IMR-90 (cell line): ENCODE results near the gene CTBP2. TPM values are rescaled to one million over a fixed set of nuclear protein-coding genes. Genes with fewer than 3 reads are reported as not detected.

Experiments
- ATAC-seq: fragments of 200-7000 bp; cut with Tn5 transposase; 2 replicates; pipeline ENCODE4 v1.9.1; 2020; ENCODE audit warnings: low read depth, mild to moderate bottlenecking, moderate library complexity
- BruUV-seq: library from RNA; stranded (reverse); fragments of 400-500 nt; replicated peaks from 2 replicates; lab custom pipeline; 2021; lab: Mats Ljungman, UMichigan
- CTCF ChIA-PET: fragments of 300-600 bp; formaldehyde crosslinking; extraction: SDS; loops from one replicate; lab custom pipeline; 2021; ENCODE audit warnings: antibody characterized with exemption; lab: Yijun Ruan, JAX
- POLR2A ChIA-PET: fragments of 300-600 bp; sonication (Branson Sonifier 250); formaldehyde crosslinking; loops from one replicate; lab custom pipeline; 2022; ENCODE audit warnings: antibody characterized with exemption; ENCODE audit not compliant: unreplicated experiment; lab: Charles Lee
- DNase-seq: peaks from one replicate; pipeline ENCODE4 v3.0.0; 2013
- H2AFZ ChIP-seq: replicated peaks from 2 replicates; pipeline ENCODE3; 2013; ENCODE audit warnings: low read length, mild to moderate bottlenecking; ENCODE audit not compliant: poor library complexity
- H2AK5ac ChIP-seq: 2 replicates; pipeline ENCODE4 v1.6.1; 2013; ENCODE audit warnings: low read depth, low read length, inconsistent platforms
- H2AK9ac ChIP-seq: replicated peaks from 2 replicates; pipeline ENCODE3; 2013; ENCODE audit warnings: mild to moderate bottlenecking, low read depth, low read length, moderate library complexity; ENCODE audit not compliant: poor library complexity
- H2BK120ac ChIP-seq: 2 replicates; pipeline ENCODE4 v1.6.1; 2013; ENCODE audit warnings: low read depth, low read length, inconsistent platforms
- H2BK15ac ChIP-seq: 3 replicates; pipeline ENCODE4 v1.6.1; 2013; ENCODE audit warnings: low read depth, low read length, inconsistent platforms
- H2BK20ac ChIP-seq: 2 replicates; pipeline ENCODE4 v1.6.1; 2013; ENCODE audit warnings: low read depth, mild to moderate bottlenecking, inconsistent platforms, low read length, moderate library complexity
- H2BK5ac ChIP-seq: 2 replicates; pipeline ENCODE4 v1.6.1; 2013; ENCODE audit warnings: mild to moderate bottlenecking, low read depth, low read length, inconsistent platforms; ENCODE audit not compliant: poor library complexity, severe bottlenecking
- H3K14ac ChIP-seq: replicated peaks from 2 replicates; pipeline ENCODE4 v1.6.1; 2013; ENCODE audit warnings: low read depth, low read length, inconsistent platforms
- H3K18ac ChIP-seq: 2 replicates; pipeline ENCODE4 v1.6.1; 2013; ENCODE audit warnings: low read depth, low read length, control low read depth
- H3K23ac ChIP-seq: 2 replicates; pipeline ENCODE4 v1.6.1; 2013; ENCODE audit warnings: low read depth, low read length, inconsistent platforms
- H3K27ac ChIP-seq: 2 replicates; pipeline ENCODE4 v1.5.1; 2013; ENCODE audit warnings: mild to moderate bottlenecking, control low read depth, low read length; ENCODE audit not compliant: insufficient read depth
- H3K27me3 ChIP-seq: 2 replicates; pipeline ENCODE4 v1.6.1; 2013; ENCODE audit warnings: low read length; ENCODE audit not compliant: control insufficient read depth, insufficient read depth
- H3K36me3 ChIP-seq: 2 replicates; pipeline ENCODE4 v1.6.1; 2013; ENCODE audit warnings: low read length, mixed read lengths; ENCODE audit not compliant: control insufficient read depth, insufficient read depth
- H3K4ac ChIP-seq: 2 replicates; pipeline ENCODE4 v1.6.1; 2013; ENCODE audit warnings: low read depth, low read length, inconsistent platforms
- H3K4me1 ChIP-seq: 2 replicates; pipeline ENCODE4 v1.6.1; 2013; ENCODE audit warnings: low read length, mixed read lengths; ENCODE audit not compliant: control insufficient read depth, insufficient read depth
- H3K4me2 ChIP-seq: 2 replicates; pipeline ENCODE4 v1.6.1; 2013; ENCODE audit warnings: low read depth, mild to moderate bottlenecking, control low read depth, low read length, moderate library complexity
- H3K4me3 ChIP-seq: 2 replicates; pipeline ENCODE4 v1.5.1; 2013; ENCODE audit warnings: low read depth, mild to moderate bottlenecking, control low read depth, low read length, moderate library complexity; ENCODE audit not compliant: insufficient read depth
- H3K56ac ChIP-seq: 2 replicates; pipeline ENCODE4 v1.6.1; 2013; ENCODE audit warnings: low read length, inconsistent platforms; ENCODE audit not compliant: insufficient read depth; ENCODE audit errors: extremely low read depth
- H3K79me1 ChIP-seq, 2 experiments: 2 replicates each; pipeline ENCODE4 v1.6.1; 2013; ENCODE audit warnings: low read length in 2 of 2, inconsistent platforms in 1 of 2, low read depth in 1 of 2
- H3K9ac ChIP-seq: 2 replicates; pipeline ENCODE4 v1.6.1; 2013; ENCODE audit warnings: low read depth, low read length, control low read depth
- H3K9me1 ChIP-seq: 2 replicates; pipeline ENCODE4 v1.6.1; 2013; ENCODE audit warnings: low read length, inconsistent platforms; ENCODE audit not compliant: insufficient read depth
- H3K9me3 ChIP-seq: 2 replicates; pipeline ENCODE4 v1.6.1; 2013; ENCODE audit warnings: low read length; ENCODE audit not compliant: control insufficient read depth, insufficient read depth
- H4K20me1 ChIP-seq: 2 replicates; pipeline ENCODE4 v1.6.1; 2013; ENCODE audit warnings: low read length, inconsistent platforms; ENCODE audit not compliant: insufficient read depth
- H4K5ac ChIP-seq: 2 replicates; pipeline ENCODE4 v1.6.1; 2013; ENCODE audit warnings: mild to moderate bottlenecking, low read depth, low read length, control low read depth
- H4K8ac ChIP-seq, 2 experiments: 2 replicates each; pipeline ENCODE4 v1.6.1; 2013; ENCODE audit warnings: low read depth in 2 of 2, low read length in 2 of 2, control low read depth in 1 of 2, inconsistent platforms in 1 of 2
- H4K91ac ChIP-seq: 2 replicates; pipeline ENCODE4 v1.6.1; 2013; ENCODE audit warnings: low read depth, low read length, inconsistent platforms; ENCODE audit not compliant: insufficient read depth
- BHLHE40 ChIP-seq: fragments of 150-350 bp; IDR thresholded peaks from 2 replicates; pipeline ENCODE4 v1.6.1; 2016; ENCODE audit warnings: mild to moderate bottlenecking, low read depth, low read length
- CEBPB ChIP-seq: IDR thresholded peaks from 2 replicates; pipeline ENCODE4 v1.6.1; 2012; ENCODE audit warnings: low read depth, low read length, improper control_type of control experiment
- ELK1 ChIP-seq: fragments of 150-350 bp; IDR thresholded peaks from 2 replicates; pipeline ENCODE4 v1.6.1; 2016; ENCODE audit warnings: low read depth, mild to moderate bottlenecking, low read length, moderate library complexity, borderline replicate concordance
- FOS ChIP-seq: fragments of 150-350 bp; IDR thresholded peaks from 2 replicates; pipeline ENCODE4 v1.6.1; 2016; ENCODE audit warnings: low read depth, low read length
- MAFK ChIP-seq: IDR thresholded peaks from 2 replicates; pipeline ENCODE4 v1.6.1; 2012; ENCODE audit warnings: low read depth, low read length, improper control_type of control experiment
- MAZ ChIP-seq: IDR thresholded peaks from 2 replicates; pipeline ENCODE4 v1.6.1; 2012; ENCODE audit warnings: low read depth, mild to moderate bottlenecking, low read length, improper control_type of control experiment, moderate library complexity, borderline replicate concordance
- MXI1 ChIP-seq: IDR thresholded peaks from 2 replicates; pipeline ENCODE4 v1.6.1; 2012; ENCODE audit warnings: low read depth, mild to moderate bottlenecking, low read length, moderate library complexity, borderline replicate concordance
- NFE2L2 ChIP-seq: fragments of 150-350 bp; IDR thresholded peaks from 2 replicates; pipeline ENCODE4 v1.6.1; 2016; ENCODE audit warnings: low read depth, mild to moderate bottlenecking, low read length
- POLR2A ChIP-seq: IDR thresholded peaks from 2 replicates; pipeline ENCODE4 v1.6.1; 2012; ENCODE audit warnings: mild to moderate bottlenecking, low read depth, low read length
- RAD21 ChIP-seq: IDR thresholded peaks from 2 replicates; pipeline ENCODE4 v1.6.1; 2012; ENCODE audit warnings: low read length, improper control_type of control experiment
- RCOR1 ChIP-seq: IDR thresholded peaks from 2 replicates; pipeline ENCODE4 v1.6.1; 2012; ENCODE audit warnings: mild to moderate bottlenecking, low read length, improper control_type of control experiment; ENCODE audit not compliant: insufficient replicate concordance
- RFX5 ChIP-seq: IDR thresholded peaks from 2 replicates; pipeline ENCODE4 v1.8.0; 2012; ENCODE audit warnings: low read depth, mild to moderate bottlenecking, low read length, moderate library complexity
- SMC3 ChIP-seq: fragments of 150-350 bp; IDR thresholded peaks from 2 replicates; pipeline ENCODE4 v1.6.1; 2016; ENCODE audit warnings: low read depth, mild to moderate bottlenecking, antibody characterized with exemption, low read length, moderate library complexity
- WGBS, 2 experiments: methylation state at CpG; one replicate each; pipeline versions ENCODE4 v1.1.5 to v1.1.7; 2013; ENCODE audit warnings: missing lambda C conversion rate in 2 of 2; ENCODE audit not compliant: insufficient read length in 1 of 2; ENCODE audit errors: extremely low coverage in 2 of 2; 5-methylcytosine and 5-hydroxymethylcytosine counted together
- dilution Hi-C: fragments of 300-500 bp; cut with HindIII; formaldehyde crosslinking; loops from one replicate; pipeline ENCODE4 v1.14.3; 2018; ENCODE audit warnings: low sequenced_read_pairs; ENCODE audit not compliant: unreplicated experiment
- in situ Hi-C: fragments of 300-500 bp; cut with MboI; formaldehyde crosslinking; loops from 3 replicates; pipeline ENCODE4 v1.14.3; 2019; ENCODE audit warnings: low sequenced_read_pairs, inconsistent platforms, mixed read lengths
- intact Hi-C: fragments of 100-400 bp; cut with micrococcal nuclease; formaldehyde crosslinking; loops from 2 replicates; pipeline ENCODE4 v1.10.0; 2022
- polyA plus RNA-seq, 3 experiments: library from polyadenylated mRNA; depleted of rRNA; stranded (reverse); fragments of >200 nt; gene quantifications; 2 replicates each; pipeline ENCODE4 v1.2.3, GENCODE V29; 2012; ENCODE audit warnings: low replicate concordance in 1 of 3
- total RNA-seq: library from RNA; depleted of rRNA; stranded (reverse); fragments of >200 nt; gene quantifications from 2 replicates; pipeline ENCODE4 v1.2.3, GENCODE V29; 2012

CTBP2 gene
- total and polyA plus RNA-seq, 2 of the 4 experiments (the other 2 are of a cell fraction), result 81.0 to 86.6 TPM

DNA sequence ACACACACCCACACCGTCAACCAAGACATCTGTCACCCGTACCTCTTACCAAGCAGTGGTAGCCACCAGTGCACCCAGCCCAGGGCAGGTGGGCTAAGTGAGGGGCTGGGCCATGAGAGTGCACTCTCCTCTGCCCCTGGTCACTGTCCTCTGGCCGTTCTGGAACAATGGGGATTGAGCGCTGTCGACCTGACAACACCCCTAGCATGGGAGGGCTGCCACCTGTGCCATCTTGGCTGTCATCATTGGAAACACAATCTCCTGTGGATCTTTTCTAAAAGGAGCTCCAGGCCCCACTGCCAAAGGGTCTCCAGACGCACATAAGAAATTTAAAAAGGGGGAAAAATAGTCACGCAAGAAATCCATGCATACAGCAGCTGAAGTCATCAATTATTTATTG is 80.1 kb downstream of the CTBP2 start:
- ATAC-seq, result no peak
- Histone ChIP-seq H3K9me3 (no peaks in the 10 kb centered on the region), H3K4me1 (peaks cover 26% of the 10 kb centered on the region), H3K4me3 (no peak overlapping the region), H3K56ac (no peak overlapping the region), H3K27me3 (no peaks in the 10 kb centered on the region), H2BK120ac (no peak overlapping the region), H3K9me1 (peaks cover 42% of the 10 kb centered on the region), H2AK9ac (no peak overlapping the region), H3K27ac (no peak overlapping the region), H2AK5ac (no peak overlapping the region), H3K4me2 (no peak overlapping the region), H4K5ac (no peak overlapping the region), H3K18ac (no peak overlapping the region), H3K36me3 (peaks cover 8% of the 10 kb centered on the region), H3K4ac (no peak overlapping the region), H2BK20ac (no peak overlapping the region), H4K8ac (no peak overlapping the region), H4K91ac (no peak overlapping the region), H2AFZ (no peak overlapping the region), H4K20me1 (peaks cover 21% of the 10 kb centered on the region), H2BK5ac (no peak overlapping the region), H3K23ac (no peak overlapping the region), H3K9ac (no peak overlapping the region), H2BK15ac (no peak overlapping the region), H3K14ac (no peak overlapping the region), H3K79me1 (peaks cover 44 to 87% of the 10 kb centered on the region in 2 experiments)
- BruUV-seq, result no TSS peak
- ChIA-PET POLR2A (no interaction called here), CTCF (no interaction called here)
- in situ Hi-C loops (no loop called here), intact Hi-C loops (no loop called here), dilution Hi-C loops (no loop called here)
- DNase-seq, result no peak
- WGBS, 2 experiments, result 78% methylated on average over 3 of the region's 7 CpGs; no CpG with 5 or more reads in 1 of the 2 experiments
- TF ChIP-seq RCOR1 (no peak), POLR2A (no peak), ELK1 (no peak), MAFK (no peak), MXI1 (no peak), FOS (no peak), CEBPB (no peak), SMC3 (no peak), RFX5 (no peak), MAZ (no peak), RAD21 (no peak), NFE2L2 (no peak), BHLHE40 (no peak)
